Measurements from ENCODE around the gene PTPRN2.

GRCh38 chr7:158479664-158480025 is 108.0 kb downstream of the PTPRN2 start:
- no peak for TF ChIP-seq NONO (IDR thresholded peaks at IDR 0.05; ENCODE audit: low read depth in 2 of 2, low read length in 1 of 2)
- TF ChIP-seq CBX3 (IDR thresholded peaks at IDR 0.05; ENCODE audit: borderline replicate concordance in 1 of 2, low read length in 2 of 2), result no peak
- TF ChIP-seq NCOA2 (IDR thresholded peaks at IDR 0.05; ENCODE audit: partially characterized antibody in 2 of 2), result no peak
- no peak for TF ChIP-seq CTCF (IDR thresholded peaks at IDR 0.05 in 2 of 3, conservative IDR thresholded peaks at IDR 0.05 in 1 of 3; ENCODE audit: insufficient read depth in 2 of 3, low read depth in 1 of 3, low read length in 3 of 3)
- TF ChIP-seq SIN3A (IDR thresholded peaks at IDR 0.05; ENCODE audit: borderline replicate concordance in 2 of 2, control insufficient read depth in 1 of 2, low read depth in 2 of 2, low read length in 2 of 2), result no peak
